GM18498 (cell line): ENCODE results near the gene VANGL1.
"Not testable (repeated sequence)": the region's sequence is repeated elsewhere in the genome, so short reads cannot be mapped to it uniquely, and the experiment has no call there.

ENCODE experiments used
- ATAC-seq: cut with Tn5 transposase; IDR thresholded peaks from one replicate; pipeline ENCODE4 v1.9.1; 2021; ENCODE audit warnings: mild to moderate bottlenecking, moderate library complexity; ENCODE audit not compliant: unreplicated experiment

VANGL1 gene

GRCh38 chr1:115641762-115642167, at the start of gene VANGL1:
Gene VANGL1 (plus strand): TSS chr1:115641970. CDS start chr1:115651414, 9,444 bp downstream.
- peak; percentile 68 for ATAC-seq

- no peak for ATAC-seq
These were observed 49.5 kb upstream of the VANGL1 start for GRCh38 chr1:115592264-115592663.

- no peak for ATAC-seq
These were observed 48.2 kb upstream of the VANGL1 start for GRCh38 chr1:115593365-115594259.

GRCh38 chr1:115594600-115594999, 47.2 kb upstream of the VANGL1 start:
- no peak for ATAC-seq

- ATAC-seq = peak; percentile 78
These were observed 46.3 kb upstream of the VANGL1 start for GRCh38 chr1:115595279-115596079.

- ATAC-seq = no peak
These were observed 45.5 kb upstream of the VANGL1 start for GRCh38 chr1:115596080-115596780.

GRCh38 chr1:115604508-115604907, 37.3 kb upstream of the VANGL1 start:
- ATAC-seq = no peak

GRCh38 chr1:115606305-115606704, 35.5 kb upstream of the VANGL1 start:
- ATAC-seq = no peak

GRCh38 chr1:115609021-115609420, 32.7 kb upstream of the VANGL1 start:
- no peak for ATAC-seq

GRCh38 chr1:115613767-115614166, 28.0 kb upstream of the VANGL1 start:
- no peak for ATAC-seq

GRCh38 chr1:115620453-115620852, 21.3 kb upstream of the VANGL1 start:
- ATAC-seq = no peak

GRCh38 chr1:115620950-115621349, 20.8 kb upstream of the VANGL1 start:
- ATAC-seq = no peak

GRCh38 chr1:115624859-115625258, 16.9 kb upstream of the VANGL1 start:
- ATAC-seq = no peak

GRCh38 chr1:115630342-115630741, 11.4 kb upstream of the VANGL1 start:
- ATAC-seq = no peak

GRCh38 chr1:115632251-115633026, 9.3 kb upstream of the VANGL1 start:
- no peak for ATAC-seq

- not testable (repeated sequence) for ATAC-seq
These were observed 8.2 kb upstream of the VANGL1 start for GRCh38 chr1:115633606-115634005.

GRCh38 chr1:115637247-115637646, 4.5 kb upstream of the VANGL1 start:
- ATAC-seq = not testable (repeated sequence)

GRCh38 chr1:115640384-115640783, 1.4 kb upstream of the VANGL1 start:
- no peak for ATAC-seq

- ATAC-seq = peak; percentile 73
These were observed 650 bp downstream of the VANGL1 start for GRCh38 chr1:115642168-115643072.
